Spleen (tissue), 11 donors: ENCODE measurements around the gene KCNJ6. TPM values are rescaled to one million over a fixed set of nuclear protein-coding genes. Genes with fewer than 3 reads are reported as not detected.

Source experiments
- DNase-seq: peaks from one replicate; pipeline ENCODE4 v3.0.0-alpha.2; 2020
- H3K27ac ChIP-seq, 8 donors: fragments of 200-600 bp; sonication (generic) in 7 of 8; 1 replicate in 4 of 8; 2 replicates in 4 of 8; pipeline versions ENCODE4 v1.5.0 to v1.8.0; 2016 to 2021; ENCODE audit warnings: inconsistent platforms in 4 of 8, mild to moderate bottlenecking in 4 of 8, moderate library complexity in 1 of 8
- H3K27me3 ChIP-seq, 7 donors: fragments of 200-600 bp; sonication (generic) in 6 of 7; replicated peaks in 1 of 7; 1 replicate in 4 of 7; 2 replicates in 3 of 7; pipeline versions ENCODE4 v1.5.0 to v1.8.0; 2016 to 2021; ENCODE audit warnings: inconsistent platforms in 3 of 7, mild to moderate bottlenecking in 1 of 7
- H3K36me3 ChIP-seq, 6 donors: fragments of 200-600 bp; sonication (generic) in 5 of 6; 1 replicate in 4 of 6; 2 replicates in 2 of 6; pipeline versions ENCODE4 v1.5.0 to v1.8.0; 2016 to 2021; ENCODE audit warnings: inconsistent platforms in 2 of 6
- H3K4me1 ChIP-seq, 6 donors: fragments of 200-600 bp; sonication (generic) in 5 of 6; 1 replicate in 3 of 6; 2 replicates in 3 of 6; pipeline versions ENCODE4 v1.5.0 to v1.8.0; 2016 to 2021; ENCODE audit warnings: inconsistent platforms in 3 of 6
- H3K4me3 ChIP-seq, 8 donors: fragments of 200-600 bp; sonication (generic) in 7 of 8; 1 replicate in 4 of 8; 2 replicates in 4 of 8; pipeline versions ENCODE4 v1.5.0 to v1.8.0; 2016 to 2021; ENCODE audit warnings: inconsistent platforms in 4 of 8, mild to moderate bottlenecking in 4 of 8, moderate library complexity in 2 of 8
- H3K9me3 ChIP-seq, 8 donors: fragments of 200-600 bp; sonication (generic) in 7 of 8; 1 replicate in 4 of 8; 2 replicates in 4 of 8; pipeline versions ENCODE4 v1.5.0 to v1.8.0; 2016 to 2021; ENCODE audit warnings: inconsistent platforms in 4 of 8
- CTCF ChIP-seq, 11 experiments: fragments of 200-600 bp in 7 of 11; fragments of 450-650 bp in 4 of 11; sonication (generic) in 4 of 11; IDR thresholded peaks in 8 of 11; conservative IDR thresholded peaks in 3 of 11; 1 replicate in 7 of 11; 2 replicates in 4 of 11; pipeline versions ENCODE4 v1.4.0 to v1.8.0; 2016 to 2021; ENCODE audit warnings: antibody characterized with exemption in 11 of 11, inconsistent platforms in 4 of 11, mild to moderate bottlenecking in 1 of 11
- POLR2A ChIP-seq, 3 donors: fragments of 450-650 bp; IDR thresholded peaks; one replicate each; pipeline ENCODE4 v1.5.1; 2017; ENCODE audit warnings: antibody characterized with exemption in 3 of 3, mild to moderate bottlenecking in 1 of 3
- POLR2AphosphoS5 ChIP-seq, 3 donors: sonication (generic); formaldehyde crosslinking; IDR thresholded peaks; one replicate each; pipeline ENCODE4 v1.5.1; 2017; ENCODE audit warnings: antibody characterized with exemption in 3 of 3
- WGBS, 5 donors: extraction: QIAGEN DNeasy Blood & Tissue Kit in 3 of 5; methylation state at CpG; one replicate each; pipeline versions ENCODE4 v1.1.5 to v1.1.7; 2013 to 2018; 5-methylcytosine and 5-hydroxymethylcytosine counted together
- intact Hi-C: fragments of 100-400 bp; cut with DNase I; formaldehyde crosslinking; loops from one replicate; pipeline ENCODE4 v1.15.0; 2023; ENCODE audit warnings: low total_unique reads
- polyA plus RNA-seq, 3 donors: library from polyadenylated mRNA; stranded (reverse); fragments of 200-250 nt; gene quantifications; one replicate each; pipeline ENCODE4 v1.2.1, GENCODE V29; 2013
- total RNA-seq, 7 donors: library from RNA; depleted of rRNA in 3 of 7; stranded (reverse); fragments of >200 nt in 3 of 7; fragmentation: NEBNext Ultra II Directional in 4 of 7; extraction: Animal tissue kit (Norgen Biotek cat#: 25700) in 4 of 7; gene quantifications; one replicate each; pipeline versions ENCODE4 v1.1.0 to v1.2.1, GENCODE V29; 2016 to 2021
- donor health status: healthy with polysubstance abuse.
- donor health status: DM: no; HTN: no; CAD: no; lungs with moderate emphysema.
- donor health status: DM: no; HTN: no; CAD: no.
- donor health status: Bipolar disorder and iron deficiency.
- donor health status: healthy.
- donor health status: DM: no; HTN: no; CAD: no.
- donor health status: DM: yes; HTN: yes; CAD: no.

Gene KCNJ6
- total and polyA plus RNA-seq, 10 donors: under 0.01 to 0.36 (median 0.10) TPM; not detected in 6

- Histone ChIP-seq H3K27ac (no peak overlapping the region), H3K4me3 (no peak overlapping the region), H3K27me3 (peaks cover 0 to 25% (median 0%) of the 10 kb centered on the region in 7 donors), H3K36me3 (no peaks in the 10 kb centered on the region), H3K4me1 (no peaks in the 10 kb centered on the region), H3K9me3 (no peaks in the 10 kb centered on the region)
- DNase-seq: no peak
- TF ChIP-seq POLR2AphosphoS5 (IDR thresholded peaks at IDR 0.05) (no peak), POLR2A (IDR thresholded peaks at IDR 0.05) (no peak), CTCF (IDR thresholded peaks at IDR 0.05 in 8 of 11, conservative IDR thresholded peaks at IDR 0.05 in 3 of 11) (no peak)
- intact Hi-C loops: no loop called here
- WGBS, 5 donors: 61 to 80% (median 75%) methylated on average over 5 of the region's 5 CpGs
These were observed 19.5 kb downstream of the KCNJ6 start for GRCh38 chr21:37896788-37897187.

DNA sequence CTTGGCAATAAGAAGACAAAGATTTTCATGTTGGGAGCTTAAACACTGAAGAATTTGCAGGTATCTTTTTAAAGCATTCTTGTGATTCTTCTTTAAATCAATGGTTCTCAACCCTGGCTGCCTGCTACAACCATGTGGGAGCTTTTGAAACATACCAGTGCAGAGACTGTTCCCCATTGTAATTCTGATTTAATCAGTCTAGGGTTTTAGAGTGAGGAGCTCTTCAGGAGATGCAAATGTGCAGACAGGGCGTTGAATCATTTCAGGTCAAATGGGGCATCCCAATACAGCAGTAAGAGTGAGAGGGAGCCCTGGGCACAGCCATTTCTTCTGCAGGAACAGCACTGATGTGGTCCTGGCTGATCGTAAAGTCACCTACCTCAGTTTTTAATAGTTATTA lies 24.3 kb downstream of the KCNJ6 start:
- 63 to 80% (median 75%) methylated on average over 2 of the region's 2 CpGs for WGBS, 5 donors
- Histone ChIP-seq H3K4me1 (no peaks in the 10 kb centered on the region), H3K4me3 (no peak overlapping the region), H3K27ac (no peak overlapping the region), H3K9me3 (no peaks in the 10 kb centered on the region), H3K36me3 (no peaks in the 10 kb centered on the region), H3K27me3 (peaks cover 0 to 18% (median 0%) of the 10 kb centered on the region in 7 donors)
- intact Hi-C loops: no loop called here
- no peak for DNase-seq
- TF ChIP-seq POLR2AphosphoS5 (IDR thresholded peaks at IDR 0.05) (no peak), CTCF (IDR thresholded peaks at IDR 0.05 in 8 of 11, conservative IDR thresholded peaks at IDR 0.05 in 3 of 11) (no peak), POLR2A (IDR thresholded peaks at IDR 0.05) (no peak)

DNA sequence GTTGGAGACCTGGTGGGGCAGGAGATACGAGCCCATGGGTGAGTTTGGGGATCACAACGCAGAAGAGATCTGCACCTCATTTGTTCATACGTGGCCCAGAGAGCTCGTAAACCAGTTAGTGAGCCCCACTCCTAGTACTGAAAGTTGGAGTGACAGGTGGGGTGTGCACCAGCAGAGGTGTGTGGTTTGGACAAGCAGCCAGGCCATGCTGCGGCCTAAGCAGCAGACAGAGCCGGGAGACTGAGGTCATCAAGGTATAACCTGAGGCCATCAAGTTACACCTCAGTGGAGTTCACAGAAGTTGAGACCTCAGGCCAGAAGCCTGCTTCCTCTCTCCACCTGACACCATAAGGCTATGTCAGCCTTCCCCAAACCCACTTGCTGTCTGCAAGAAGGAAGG lies 27.6 kb downstream of the KCNJ6 start:
- 83 to 95% (median 90%) methylated on average over 6 of the region's 6 CpGs for WGBS, 5 donors
- no peaks in the 10 kb centered on the region for H3K9me3 ChIP-seq
- TF ChIP-seq POLR2A (IDR thresholded peaks at IDR 0.05) (no peak), POLR2AphosphoS5 (IDR thresholded peaks at IDR 0.05) (no peak), CTCF (IDR thresholded peaks at IDR 0.05 in 8 of 11, conservative IDR thresholded peaks at IDR 0.05 in 3 of 11) (no peak)
- H3K4me1 ChIP-seq: no peaks in the 10 kb centered on the region
- intact Hi-C loops: no loop called here
- no peaks in the 10 kb centered on the region for H3K36me3 ChIP-seq
- peaks cover 0 to 20% (median 0%) of the 10 kb centered on the region in 7 donors for H3K27me3 ChIP-seq
- DNase-seq: no peak
- no peak overlapping the region for H3K4me3 ChIP-seq
- no peak overlapping the region for H3K27ac ChIP-seq

DNA sequence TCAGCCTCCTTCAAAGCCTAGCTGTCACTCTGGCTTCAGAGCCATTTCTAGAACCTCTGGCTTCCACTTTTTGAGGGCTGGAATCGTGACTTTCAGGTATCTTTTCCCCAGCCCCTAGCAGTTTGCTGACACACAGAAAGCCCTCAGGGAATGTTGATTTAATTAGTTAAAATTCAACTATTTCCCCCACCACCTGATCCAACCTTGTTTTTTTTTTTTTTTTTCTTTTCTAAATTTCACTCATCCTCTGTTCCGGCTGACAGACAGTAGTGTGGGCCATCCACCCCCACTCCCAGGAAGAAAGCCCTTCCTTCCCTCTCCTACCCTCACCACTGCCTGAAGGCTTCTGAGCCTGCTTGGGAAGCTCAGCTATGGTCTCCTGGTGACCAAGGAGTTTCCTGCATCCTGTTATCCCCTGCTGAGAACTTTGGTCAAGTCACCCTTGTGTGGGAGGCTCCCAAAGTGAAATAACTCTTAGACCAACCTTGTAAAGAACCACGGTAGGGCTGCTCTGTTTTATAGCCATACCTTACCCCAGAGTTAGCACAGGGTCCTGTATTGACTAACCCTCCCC lies 29.4 kb downstream of the KCNJ6 start:
- Histone ChIP-seq H3K9me3 (no peaks in the 10 kb centered on the region), H3K27ac (no peak overlapping the region), H3K36me3 (no peaks in the 10 kb centered on the region), H3K27me3 (peaks cover 0 to 20% (median 0%) of the 10 kb centered on the region in 7 donors), H3K4me1 (no peaks in the 10 kb centered on the region), H3K4me3 (no peak overlapping the region)
- no peak for TF ChIP-seq POLR2AphosphoS5 (IDR thresholded peaks at IDR 0.05)
- TF ChIP-seq CTCF (IDR thresholded peaks at IDR 0.05 in 8 of 11, conservative IDR thresholded peaks at IDR 0.05 in 3 of 11): no peak
- no peak for TF ChIP-seq POLR2A (IDR thresholded peaks at IDR 0.05)
- WGBS, 5 donors: 68 to 79% (median 76%) methylated on average over 3 of the region's 3 CpGs
- intact Hi-C loops: no loop called here
- no peak for DNase-seq
